ENCODE data around the gene VANGL1.

The VANGL1 gene

GRCh38 chr1:115669002-115669673 lies 27.4 kb downstream of the VANGL1 start:
- DNase-seq = no peak

- DNase-seq = no peak
Observed at GRCh38 chr1:115669886-115670285, 28.1 kb downstream of the VANGL1 start.

GRCh38 chr1:115670476-115671175 lies 28.9 kb downstream of the VANGL1 start:
- no peak for DNase-seq

- no peak for DNase-seq
Observed at GRCh38 chr1:115671176-115671934, 29.6 kb downstream of the VANGL1 start.

- no peak for DNase-seq
Observed at GRCh38 chr1:115672224-115673009, 30.6 kb downstream of the VANGL1 start.

GRCh38 chr1:115676498-115677181 lies 34.9 kb downstream of the VANGL1 start:
- DNase-seq = no peak

GRCh38 chr1:115677182-115677555 lies 35.4 kb downstream of the VANGL1 start:
- DNase-seq = no peak

GRCh38 chr1:115677565-115677964 lies 35.8 kb downstream of the VANGL1 start:
- DNase-seq = no peak

GRCh38 chr1:115678141-115678540 lies 36.4 kb downstream of the VANGL1 start:
- DNase-seq = no peak

GRCh38 chr1:115679141-115679611 lies 37.4 kb downstream of the VANGL1 start:
- peak in 1 of 4 experiments; percentile 7 for DNase-seq

- DNase-seq = no peak
Observed at GRCh38 chr1:115680730-115681111, 39.0 kb downstream of the VANGL1 start.

- no peak for DNase-seq
Observed at GRCh38 chr1:115682792-115683191, 41.0 kb downstream of the VANGL1 start.

- no peak for DNase-seq
Observed at GRCh38 chr1:115685029-115685705, 43.4 kb downstream of the VANGL1 start.

GRCh38 chr1:115687744-115688143 lies 46.0 kb downstream of the VANGL1 start:
- DNase-seq = no peak

- DNase-seq = no peak
Observed at GRCh38 chr1:115690972-115691371, 49.2 kb downstream of the VANGL1 start.

GRCh38 chr1:115692224-115692623 lies 50.5 kb downstream of the VANGL1 start:
- no peak for DNase-seq

- no peak for DNase-seq
Observed at GRCh38 chr1:115694805-115695204, 53.0 kb downstream of the VANGL1 start.

- no peak for DNase-seq
Observed at GRCh38 chr1:115697619-115698018, 55.8 kb downstream of the VANGL1 start.

GRCh38 chr1:115701090-115701489 lies 59.3 kb downstream of the VANGL1 start:
- DNase-seq = no peak

- DNase-seq = no peak
Observed at GRCh38 chr1:115702959-115703358, 61.2 kb downstream of the VANGL1 start.
